ENCODE measurements around the gene MRGPRX1. TPM values are rescaled to one million over a fixed set of nuclear protein-coding genes. Genes with fewer than 3 reads are reported as not detected.

Gene MRGPRX1
- total and polyA plus RNA-seq, 2 experiments from 2014 or later, result not detected

DNA sequence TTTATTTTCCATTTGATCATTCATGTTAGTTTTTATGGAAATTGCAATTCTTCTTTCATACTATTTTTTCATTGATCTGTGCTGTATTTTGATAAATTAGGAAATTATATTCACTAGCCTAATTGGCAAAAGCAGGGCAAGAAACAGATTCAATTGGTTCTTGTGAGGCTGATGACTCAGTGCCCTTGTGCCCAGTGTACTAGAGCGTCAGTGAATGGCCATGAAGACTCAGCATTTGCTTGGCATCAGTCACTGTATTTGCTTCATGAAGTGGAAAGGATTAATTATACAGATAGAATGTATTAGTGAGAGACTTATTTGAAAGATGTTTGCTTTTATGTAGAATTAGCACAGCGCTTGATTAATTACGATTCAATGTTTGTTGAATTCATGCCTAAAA lies 31.8 kb downstream of the MRGPRX1 start:
- Histone ChIP-seq H2AFZ (no peak overlapping the region), H3K4me3 (no peak overlapping the region), H3K9me2 (ENCODE audit: insufficient read depth) (no peaks in the 10 kb centered on the region; the same call in 1 of the 2 replicates), H3K4me2 (no peak overlapping the region), H3K27ac (ENCODE audit: low read depth) (no peak overlapping the region), H3F3A (replicated peaks; ENCODE audit: low read depth) (no peaks in the 10 kb centered on the region), H3K27me3 (ENCODE audit: insufficient read depth) (no peaks in the 10 kb centered on the region), H4K20me1 (replicated peaks; ENCODE audit: insufficient read depth) (no peaks in the 10 kb centered on the region), H3K4me1 (ENCODE audit: insufficient read depth) (no peaks in the 10 kb centered on the region), H3K79me2 (replicated peaks; ENCODE audit: insufficient read depth) (no peaks in the 10 kb centered on the region), H3K36me3 (ENCODE audit: insufficient read depth) (no peaks in the 10 kb centered on the region)
- Mint-ChIP-seq H3K36me3 (ENCODE audit: low read depth) (no peaks in the 10 kb centered on the region), H3K27me3 (ENCODE audit: insufficient read depth, low read depth, poor library complexity) (peaks cover 6% of the 10 kb centered on the region), H3K4me1 (peaks cover 7% of the 10 kb centered on the region), H3K9me3 (no peaks in the 10 kb centered on the region), H3K27ac (no peak overlapping the region), H3K4me3 (no peak overlapping the region)
- TF ChIP-seq, protein P1, sequence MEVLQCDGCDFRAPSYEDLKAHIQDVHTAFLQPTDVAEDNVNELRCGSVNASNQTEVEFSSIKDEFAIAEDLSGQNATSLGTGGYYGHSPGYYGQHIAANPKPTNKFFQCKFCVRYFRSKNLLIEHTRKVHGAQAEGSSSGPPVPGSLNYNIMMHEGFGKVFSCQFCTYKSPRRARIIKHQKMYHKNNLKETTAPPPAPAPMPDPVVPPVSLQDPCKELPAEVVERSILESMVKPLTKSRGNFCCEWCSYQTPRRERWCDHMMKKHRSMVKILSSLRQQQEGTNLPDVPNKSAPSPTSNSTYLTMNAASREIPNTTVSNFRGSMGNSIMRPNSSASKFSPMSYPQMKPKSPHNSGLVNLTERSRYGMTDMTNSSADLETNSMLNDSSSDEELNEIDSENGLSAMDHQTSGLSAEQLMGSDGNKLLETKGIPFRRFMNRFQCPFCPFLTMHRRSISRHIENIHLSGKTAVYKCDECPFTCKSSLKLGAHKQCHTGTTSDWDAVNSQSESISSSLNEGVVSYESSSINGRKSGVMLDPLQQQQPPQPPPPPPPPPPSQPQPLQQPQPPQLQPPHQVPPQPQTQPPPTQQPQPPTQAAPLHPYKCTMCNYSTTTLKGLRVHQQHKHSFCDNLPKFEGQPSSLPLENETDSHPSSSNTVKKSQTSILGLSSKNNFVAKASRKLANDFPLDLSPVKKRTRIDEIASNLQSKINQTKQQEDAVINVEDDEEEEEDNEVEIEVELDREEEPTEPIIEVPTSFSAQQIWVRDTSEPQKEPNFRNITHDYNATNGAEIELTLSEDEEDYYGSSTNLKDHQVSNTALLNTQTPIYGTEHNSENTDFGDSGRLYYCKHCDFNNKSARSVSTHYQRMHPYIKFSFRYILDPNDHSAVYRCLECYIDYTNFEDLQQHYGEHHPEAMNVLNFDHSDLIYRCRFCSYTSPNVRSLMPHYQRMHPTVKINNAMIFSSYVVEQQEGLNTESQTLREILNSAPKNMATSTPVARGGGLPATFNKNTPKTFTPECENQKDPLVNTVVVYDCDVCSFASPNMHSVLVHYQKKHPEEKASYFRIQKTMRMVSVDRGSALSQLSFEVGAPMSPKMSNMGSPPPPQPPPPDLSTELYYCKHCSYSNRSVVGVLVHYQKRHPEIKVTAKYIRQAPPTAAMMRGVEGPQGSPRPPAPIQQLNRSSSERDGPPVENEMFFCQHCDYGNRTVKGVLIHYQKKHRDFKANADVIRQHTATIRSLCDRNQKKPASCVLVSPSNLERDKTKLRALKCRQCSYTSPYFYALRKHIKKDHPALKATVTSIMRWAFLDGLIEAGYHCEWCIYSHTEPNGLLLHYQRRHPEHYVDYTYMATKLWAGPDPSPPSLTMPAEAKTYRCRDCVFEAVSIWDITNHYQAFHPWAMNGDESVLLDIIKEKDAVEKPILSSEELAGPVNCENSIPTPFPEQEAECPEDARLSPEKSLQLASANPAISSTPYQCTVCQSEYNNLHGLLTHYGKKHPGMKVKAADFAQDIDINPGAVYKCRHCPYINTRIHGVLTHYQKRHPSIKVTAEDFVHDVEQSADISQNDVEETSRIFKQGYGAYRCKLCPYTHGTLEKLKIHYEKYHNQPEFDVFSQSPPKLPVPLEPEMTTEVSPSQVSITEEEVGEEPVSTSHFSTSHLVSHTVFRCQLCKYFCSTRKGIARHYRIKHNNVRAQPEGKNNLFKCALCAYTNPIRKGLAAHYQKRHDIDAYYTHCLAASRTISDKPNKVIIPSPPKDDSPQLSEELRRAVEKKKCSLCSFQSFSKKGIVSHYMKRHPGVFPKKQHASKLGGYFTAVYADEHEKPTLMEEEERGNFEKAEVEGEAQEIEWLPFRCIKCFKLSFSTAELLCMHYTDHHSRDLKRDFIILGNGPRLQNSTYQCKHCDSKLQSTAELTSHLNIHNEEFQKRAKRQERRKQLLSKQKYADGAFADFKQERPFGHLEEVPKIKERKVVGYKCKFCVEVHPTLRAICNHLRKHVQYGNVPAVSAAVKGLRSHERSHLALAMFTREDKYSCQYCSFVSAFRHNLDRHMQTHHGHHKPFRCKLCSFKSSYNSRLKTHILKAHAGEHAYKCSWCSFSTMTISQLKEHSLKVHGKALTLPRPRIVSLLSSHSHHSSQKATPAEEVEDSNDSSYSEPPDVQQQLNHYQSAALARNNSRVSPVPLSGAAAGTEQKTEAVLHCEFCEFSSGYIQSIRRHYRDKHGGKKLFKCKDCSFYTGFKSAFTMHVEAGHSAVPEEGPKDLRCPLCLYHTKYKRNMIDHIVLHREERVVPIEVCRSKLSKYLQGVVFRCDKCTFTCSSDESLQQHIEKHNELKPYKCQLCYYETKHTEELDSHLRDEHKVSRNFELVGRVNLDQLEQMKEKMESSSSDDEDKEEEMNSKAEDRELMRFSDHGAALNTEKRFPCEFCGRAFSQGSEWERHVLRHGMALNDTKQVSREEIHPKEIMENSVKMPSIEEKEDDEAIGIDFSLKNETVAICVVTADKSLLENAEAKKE (CRISPR knock-in tag; IDR thresholded peaks at IDR 0.05), result no peak
- TF ChIP-seq EZH2phosphoT487 (IDR thresholded peaks at IDR 0.05; ENCODE audit: unreplicated experiment), result no peak
- no peak for TF ChIP-seq ZNF331 (CRISPR knock-in tag; IDR thresholded peaks at IDR 0.05; ENCODE audit: low read depth)
- no peak for TF ChIP-seq ZNF114 (CRISPR knock-in tag; IDR thresholded peaks at IDR 0.05)
- TF ChIP-seq NANOG (IDR thresholded peaks at IDR 0.05; ENCODE audit: borderline replicate concordance), result no peak
- no peak for TF ChIP-seq EZH2 (IDR thresholded peaks at IDR 0.05; ENCODE audit: low read depth, unreplicated experiment)
- no peak for TF ChIP-seq STAT1 (IDR thresholded peaks at IDR 0.05; ENCODE audit: unreplicated experiment)
- no peak for TF ChIP-seq POLR2AphosphoS5 (IDR thresholded peaks at IDR 0.05; ENCODE audit: low read depth)
- TF ChIP-seq, protein P2, sequence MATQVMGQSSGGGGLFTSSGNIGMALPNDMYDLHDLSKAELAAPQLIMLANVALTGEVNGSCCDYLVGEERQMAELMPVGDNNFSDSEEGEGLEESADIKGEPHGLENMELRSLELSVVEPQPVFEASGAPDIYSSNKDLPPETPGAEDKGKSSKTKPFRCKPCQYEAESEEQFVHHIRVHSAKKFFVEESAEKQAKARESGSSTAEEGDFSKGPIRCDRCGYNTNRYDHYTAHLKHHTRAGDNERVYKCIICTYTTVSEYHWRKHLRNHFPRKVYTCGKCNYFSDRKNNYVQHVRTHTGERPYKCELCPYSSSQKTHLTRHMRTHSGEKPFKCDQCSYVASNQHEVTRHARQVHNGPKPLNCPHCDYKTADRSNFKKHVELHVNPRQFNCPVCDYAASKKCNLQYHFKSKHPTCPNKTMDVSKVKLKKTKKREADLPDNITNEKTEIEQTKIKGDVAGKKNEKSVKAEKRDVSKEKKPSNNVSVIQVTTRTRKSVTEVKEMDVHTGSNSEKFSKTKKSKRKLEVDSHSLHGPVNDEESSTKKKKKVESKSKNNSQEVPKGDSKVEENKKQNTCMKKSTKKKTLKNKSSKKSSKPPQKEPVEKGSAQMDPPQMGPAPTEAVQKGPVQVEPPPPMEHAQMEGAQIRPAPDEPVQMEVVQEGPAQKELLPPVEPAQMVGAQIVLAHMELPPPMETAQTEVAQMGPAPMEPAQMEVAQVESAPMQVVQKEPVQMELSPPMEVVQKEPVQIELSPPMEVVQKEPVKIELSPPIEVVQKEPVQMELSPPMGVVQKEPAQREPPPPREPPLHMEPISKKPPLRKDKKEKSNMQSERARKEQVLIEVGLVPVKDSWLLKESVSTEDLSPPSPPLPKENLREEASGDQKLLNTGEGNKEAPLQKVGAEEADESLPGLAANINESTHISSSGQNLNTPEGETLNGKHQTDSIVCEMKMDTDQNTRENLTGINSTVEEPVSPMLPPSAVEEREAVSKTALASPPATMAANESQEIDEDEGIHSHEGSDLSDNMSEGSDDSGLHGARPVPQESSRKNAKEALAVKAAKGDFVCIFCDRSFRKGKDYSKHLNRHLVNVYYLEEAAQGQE (IDR thresholded peaks at IDR 0.05; ENCODE audit: unreplicated experiment), result no peak
- TF ChIP-seq, protein P3, sequence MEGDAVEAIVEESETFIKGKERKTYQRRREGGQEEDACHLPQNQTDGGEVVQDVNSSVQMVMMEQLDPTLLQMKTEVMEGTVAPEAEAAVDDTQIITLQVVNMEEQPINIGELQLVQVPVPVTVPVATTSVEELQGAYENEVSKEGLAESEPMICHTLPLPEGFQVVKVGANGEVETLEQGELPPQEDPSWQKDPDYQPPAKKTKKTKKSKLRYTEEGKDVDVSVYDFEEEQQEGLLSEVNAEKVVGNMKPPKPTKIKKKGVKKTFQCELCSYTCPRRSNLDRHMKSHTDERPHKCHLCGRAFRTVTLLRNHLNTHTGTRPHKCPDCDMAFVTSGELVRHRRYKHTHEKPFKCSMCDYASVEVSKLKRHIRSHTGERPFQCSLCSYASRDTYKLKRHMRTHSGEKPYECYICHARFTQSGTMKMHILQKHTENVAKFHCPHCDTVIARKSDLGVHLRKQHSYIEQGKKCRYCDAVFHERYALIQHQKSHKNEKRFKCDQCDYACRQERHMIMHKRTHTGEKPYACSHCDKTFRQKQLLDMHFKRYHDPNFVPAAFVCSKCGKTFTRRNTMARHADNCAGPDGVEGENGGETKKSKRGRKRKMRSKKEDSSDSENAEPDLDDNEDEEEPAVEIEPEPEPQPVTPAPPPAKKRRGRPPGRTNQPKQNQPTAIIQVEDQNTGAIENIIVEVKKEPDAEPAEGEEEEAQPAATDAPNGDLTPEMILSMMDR (conservative IDR thresholded peaks at IDR 0.05; ENCODE audit: low read depth in 2 of 2), result no peak
- TF ChIP-seq CREB1 (CRISPR knock-in tag; IDR thresholded peaks at IDR 0.05; ENCODE audit: low read depth), result no peak
- TF ChIP-seq ETS1 (IDR thresholded peaks at IDR 0.05), result no peak
- no peak for TF ChIP-seq JUNB (IDR thresholded peaks at IDR 0.05; ENCODE audit: unreplicated experiment)
- ATAC-seq (no peak), DNase-seq (ENCODE audit: low spot score) (no peak)
